ENCODE data around the gene MAPRE2. TPM values are rescaled to one million over a fixed set of nuclear protein-coding genes. Genes with fewer than 3 reads are reported as not detected.

Gene MAPRE2
- total RNA-seq, 2 donors from 2014 or later: 53.4 to 54.1 TPM

DNA sequence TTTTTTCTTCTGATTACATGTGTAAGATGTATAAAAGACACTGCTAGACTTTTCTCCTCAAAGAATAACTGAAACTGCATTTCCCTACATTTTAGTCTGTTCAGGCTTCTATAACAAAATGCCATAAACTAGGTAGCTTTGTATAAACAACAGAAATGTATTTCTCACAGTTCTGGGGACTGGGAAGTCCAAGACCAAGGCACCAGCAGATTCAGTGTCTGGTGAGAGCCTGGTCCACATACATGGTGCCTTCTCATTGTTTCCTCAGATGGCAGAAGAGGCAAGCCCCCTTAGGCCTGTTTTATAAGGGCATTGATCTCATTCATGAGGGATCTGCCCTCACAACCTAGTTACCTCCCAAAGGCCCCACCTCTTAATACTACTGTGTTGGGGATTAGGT lies 71.5 kb downstream of the MAPRE2 start:
- Mint-ChIP-seq H3K4me3 (no peak overlapping the region), H3K27ac (no peak overlapping the region), H3K4me1 (ENCODE audit: low read depth) (peaks cover 56% of the 10 kb centered on the region), H3K9me3 (peaks cover 0 to 8% of the 10 kb centered on the region in 2 donors), H3K27me3 (ENCODE audit: low read depth) (no peaks in the 10 kb centered on the region), H3K36me3 (ENCODE audit: insufficient read depth in 2 of 2) (peaks cover 2 to 29% of the 10 kb centered on the region in 2 donors)
- no peak for DNase-seq
- ATAC-seq (replicated peaks in 1 of 2): no peak

GRCh38 chr18:35114305-35114704 lies 73.1 kb downstream of the MAPRE2 start:
- no peak overlapping the region for H3K4me3 Mint-ChIP-seq
- H3K4me1 Mint-ChIP-seq (ENCODE audit: low read depth): peaks cover 52% of the 10 kb centered on the region
- H3K36me3 Mint-ChIP-seq (ENCODE audit: insufficient read depth in 2 of 2): peaks cover 2 to 22% of the 10 kb centered on the region in 2 donors
- ATAC-seq (replicated peaks in 1 of 2) (no peak), DNase-seq (no peak)
- H3K9me3 Mint-ChIP-seq: peaks cover 0 to 3% of the 10 kb centered on the region in 2 donors
- H3K27me3 Mint-ChIP-seq (ENCODE audit: low read depth): no peaks in the 10 kb centered on the region
- no peak overlapping the region for H3K27ac Mint-ChIP-seq

- ATAC-seq (replicated peaks in 1 of 2) (no peak), DNase-seq (no peak)
- Mint-ChIP-seq H3K36me3 (ENCODE audit: insufficient read depth in 2 of 2) (peaks cover 0 to 8% of the 10 kb centered on the region in 2 donors), H3K27me3 (ENCODE audit: low read depth) (no peaks in the 10 kb centered on the region), H3K4me1 (ENCODE audit: low read depth) (peaks cover 47% of the 10 kb centered on the region), H3K4me3 (no peak overlapping the region), H3K27ac (no peak overlapping the region), H3K9me3 (no peaks in the 10 kb centered on the region)
Measured at GRCh38 chr18:35116784-35117318, 75.6 kb downstream of the MAPRE2 start.

- peaks cover 0 to 3% of the 10 kb centered on the region in 2 donors for H3K36me3 Mint-ChIP-seq (ENCODE audit: insufficient read depth in 2 of 2)
- H3K27ac Mint-ChIP-seq: no peak overlapping the region
- H3K4me3 Mint-ChIP-seq: no peak overlapping the region
- DNase-seq: no peak
- no peaks in the 10 kb centered on the region for H3K9me3 Mint-ChIP-seq
- no peak for ATAC-seq (replicated peaks in 1 of 2)
- peaks cover 51% of the 10 kb centered on the region for H3K4me1 Mint-ChIP-seq (ENCODE audit: low read depth)
- no peaks in the 10 kb centered on the region for H3K27me3 Mint-ChIP-seq (ENCODE audit: low read depth)
Measured at GRCh38 chr18:35117372-35117771, 76.2 kb downstream of the MAPRE2 start.

GRCh38 chr18:35117951-35118411 lies 76.8 kb downstream of the MAPRE2 start:
- Mint-ChIP-seq H3K4me3 (no peak overlapping the region), H3K27ac (no peak overlapping the region), H3K9me3 (peaks cover 0 to under 1% of the 10 kb centered on the region in 2 donors), H3K27me3 (ENCODE audit: low read depth) (no peaks in the 10 kb centered on the region), H3K36me3 (ENCODE audit: insufficient read depth in 2 of 2) (peaks cover under 1 to 1% of the 10 kb centered on the region in 2 donors), H3K4me1 (ENCODE audit: low read depth) (peaks cover 57% of the 10 kb centered on the region)
- DNase-seq (no peak), ATAC-seq (replicated peaks in 1 of 2) (no peak)

GRCh38 chr18:35118641-35119040 lies 77.4 kb downstream of the MAPRE2 start:
- Mint-ChIP-seq H3K36me3 (ENCODE audit: insufficient read depth in 2 of 2) (peaks cover 5 to 7% of the 10 kb centered on the region in 2 donors), H3K27me3 (ENCODE audit: low read depth) (no peaks in the 10 kb centered on the region), H3K9me3 (peaks cover 1 to 2% of the 10 kb centered on the region in 2 donors), H3K27ac (no peak overlapping the region), H3K4me3 (no peak overlapping the region), H3K4me1 (ENCODE audit: low read depth) (peaks cover 60% of the 10 kb centered on the region)
- ATAC-seq (replicated peaks in 1 of 2) (no peak), DNase-seq (no peak)

- no peaks in the 10 kb centered on the region for H3K27me3 Mint-ChIP-seq (ENCODE audit: low read depth)
- H3K27ac Mint-ChIP-seq: no peak overlapping the region
- no peak for ATAC-seq (replicated peaks in 1 of 2)
- no peak overlapping the region for H3K4me3 Mint-ChIP-seq
- H3K36me3 Mint-ChIP-seq (ENCODE audit: insufficient read depth in 2 of 2): peaks cover 9 to 11% of the 10 kb centered on the region in 2 donors
- peaks cover 50% of the 10 kb centered on the region for H3K4me1 Mint-ChIP-seq (ENCODE audit: low read depth)
- DNase-seq: no peak
- peaks cover 5 to 6% of the 10 kb centered on the region in 2 donors for H3K9me3 Mint-ChIP-seq
Measured at GRCh38 chr18:35121038-35121437, 79.8 kb downstream of the MAPRE2 start.

DNA sequence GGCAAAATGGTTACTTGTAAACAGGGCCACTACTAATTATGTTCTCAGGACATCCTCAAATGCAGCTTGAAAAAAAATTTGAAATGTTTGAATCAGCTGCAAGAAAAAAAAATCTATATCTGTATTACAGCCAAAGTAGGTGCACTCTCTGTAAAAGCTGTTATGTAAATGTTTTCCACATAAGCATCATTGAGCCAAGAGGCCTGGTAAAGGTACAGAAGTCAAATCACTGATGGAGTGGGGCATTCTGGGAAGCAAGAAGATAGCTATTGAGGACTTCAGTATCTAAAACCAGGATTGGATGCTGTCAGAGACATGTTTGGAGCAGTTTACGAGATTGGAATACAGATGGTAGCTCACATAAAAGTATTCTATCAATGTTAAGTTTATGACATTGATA lies 80.3 kb downstream of the MAPRE2 start:
- ATAC-seq (replicated peaks in 1 of 2) (no peak), DNase-seq (no peak)
- Mint-ChIP-seq H3K9me3 (peaks cover 5 to 6% of the 10 kb centered on the region in 2 donors), H3K4me3 (peak overlapping the region in 1 of 2 donors; percentile 1), H3K27me3 (ENCODE audit: low read depth) (no peaks in the 10 kb centered on the region), H3K36me3 (ENCODE audit: insufficient read depth in 2 of 2) (peaks cover 9 to 11% of the 10 kb centered on the region in 2 donors), H3K4me1 (ENCODE audit: low read depth) (peaks cover 46% of the 10 kb centered on the region), H3K27ac (no peak overlapping the region)

GRCh38 chr18:35122586-35123224 lies 81.5 kb downstream of the MAPRE2 start:
- ATAC-seq (replicated peaks in 1 of 2): peak; percentile 59 to 76

DNA sequence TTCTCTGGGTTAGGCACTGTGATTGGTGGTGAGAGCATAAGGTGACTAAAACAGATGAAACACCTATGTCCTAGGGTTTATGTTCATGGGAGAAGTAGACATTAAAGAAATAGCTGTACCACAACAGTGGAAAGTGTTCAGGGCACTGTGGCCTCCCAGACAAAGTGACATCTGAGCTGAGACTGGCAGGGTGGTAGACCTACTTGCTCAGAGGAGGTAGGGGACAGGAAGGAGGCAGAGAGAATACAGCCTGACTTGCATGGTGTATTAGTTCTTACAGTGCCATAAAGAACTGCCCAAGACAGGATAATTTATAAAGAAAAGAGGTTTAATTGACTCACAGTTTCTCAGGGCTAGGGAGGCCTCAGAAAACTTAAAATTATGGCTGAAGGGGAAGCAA lies 82.6 kb downstream of the MAPRE2 start:
- H3K27me3 Mint-ChIP-seq (ENCODE audit: low read depth): no peaks in the 10 kb centered on the region
- peak overlapping the region; percentile 68 for H3K27ac Mint-ChIP-seq
- H3K9me3 Mint-ChIP-seq: peaks cover 5 to 6% of the 10 kb centered on the region in 2 donors
- no peak for ATAC-seq (replicated peaks in 1 of 2)
- no peak overlapping the region for H3K4me3 Mint-ChIP-seq
- H3K36me3 Mint-ChIP-seq (ENCODE audit: insufficient read depth in 2 of 2): peaks cover 9 to 17% of the 10 kb centered on the region in 2 donors
- no peak for DNase-seq
- H3K4me1 Mint-ChIP-seq (ENCODE audit: low read depth): peaks cover 32% of the 10 kb centered on the region

More at GRCh38 chr18:35122586-35123224, 81.5 kb downstream of the MAPRE2 start:
- Mint-ChIP-seq H3K27ac (peak overlapping the region; percentile 80), H3K4me3 (peak overlapping the region; percentile 60 to 64), H3K27me3 (ENCODE audit: low read depth) (no peaks in the 10 kb centered on the region), H3K9me3 (peaks cover 5 to 6% of the 10 kb centered on the region in 2 donors), H3K4me1 (ENCODE audit: low read depth) (peaks cover 39% of the 10 kb centered on the region), H3K36me3 (ENCODE audit: insufficient read depth in 2 of 2) (peaks cover 9 to 16% of the 10 kb centered on the region in 2 donors)
- peak; percentile 19 to 57 for DNase-seq

GRCh38 chr18:35127201-35127600 lies 86.0 kb downstream of the MAPRE2 start:
- ATAC-seq (replicated peaks in 1 of 2) (peak in 1 of 2 donors; percentile 48), DNase-seq (peak in 1 of 2 donors; percentile 10)
- Mint-ChIP-seq H3K4me1 (ENCODE audit: low read depth) (peaks cover 17% of the 10 kb centered on the region), H3K27me3 (ENCODE audit: low read depth) (no peaks in the 10 kb centered on the region), H3K4me3 (no peak overlapping the region), H3K27ac (no peak overlapping the region), H3K9me3 (peaks cover 5 to 6% of the 10 kb centered on the region in 2 donors), H3K36me3 (ENCODE audit: insufficient read depth in 2 of 2) (peaks cover 9 to 25% of the 10 kb centered on the region in 2 donors)

DNA sequence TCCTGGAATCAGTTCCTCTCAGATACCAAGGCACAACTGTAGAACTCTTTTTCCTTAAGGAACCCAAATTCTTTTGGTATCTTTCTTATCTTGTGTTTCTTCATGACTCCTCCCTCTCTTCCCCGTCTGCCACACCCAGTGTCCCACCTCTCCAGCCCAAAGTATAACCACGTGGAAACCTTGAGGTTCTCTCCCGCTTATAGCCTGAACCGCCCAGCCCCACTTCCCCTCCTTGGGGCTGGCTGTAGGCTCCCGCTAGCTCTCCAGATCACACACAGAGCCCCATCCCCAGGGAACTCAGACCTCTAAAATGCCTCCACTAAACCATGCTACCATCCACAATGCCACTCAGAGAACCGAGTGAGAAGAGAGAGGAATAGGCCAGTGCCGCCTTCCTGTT lies 87.5 kb downstream of the MAPRE2 start:
- Mint-ChIP-seq H3K27ac (no peak overlapping the region), H3K9me3 (peaks cover 4 to 5% of the 10 kb centered on the region in 2 donors), H3K4me1 (ENCODE audit: low read depth) (peaks cover 4% of the 10 kb centered on the region), H3K36me3 (ENCODE audit: insufficient read depth in 2 of 2) (peaks cover 4 to 21% of the 10 kb centered on the region in 2 donors), H3K27me3 (ENCODE audit: low read depth) (no peaks in the 10 kb centered on the region), H3K4me3 (no peak overlapping the region)
- DNase-seq (no peak), ATAC-seq (replicated peaks in 1 of 2) (no peak)

- Mint-ChIP-seq H3K27me3 (ENCODE audit: low read depth) (no peaks in the 10 kb centered on the region), H3K9me3 (no peaks in the 10 kb centered on the region), H3K4me1 (ENCODE audit: low read depth) (peaks cover 4% of the 10 kb centered on the region), H3K36me3 (ENCODE audit: insufficient read depth in 2 of 2) (peaks cover 0 to 20% of the 10 kb centered on the region in 2 donors), H3K27ac (no peak overlapping the region), H3K4me3 (no peak overlapping the region)
- no peak for ATAC-seq (replicated peaks in 1 of 2)
- DNase-seq: no peak
Measured at GRCh38 chr18:35130236-35130635, 89.0 kb downstream of the MAPRE2 start.

Data from activated T-cell treated with anti-CD3 and anti-CD28 coated beads, Interleukin-2, amount 50 U/mL, for 72 hours (primary cell).